ENCODE results near the gene ANKRD52.
"Not testable (repeated sequence)": the region's sequence is repeated elsewhere in the genome, so short reads cannot be mapped to it uniquely, and the experiment has no call there.

The ANKRD52 gene

DNA sequence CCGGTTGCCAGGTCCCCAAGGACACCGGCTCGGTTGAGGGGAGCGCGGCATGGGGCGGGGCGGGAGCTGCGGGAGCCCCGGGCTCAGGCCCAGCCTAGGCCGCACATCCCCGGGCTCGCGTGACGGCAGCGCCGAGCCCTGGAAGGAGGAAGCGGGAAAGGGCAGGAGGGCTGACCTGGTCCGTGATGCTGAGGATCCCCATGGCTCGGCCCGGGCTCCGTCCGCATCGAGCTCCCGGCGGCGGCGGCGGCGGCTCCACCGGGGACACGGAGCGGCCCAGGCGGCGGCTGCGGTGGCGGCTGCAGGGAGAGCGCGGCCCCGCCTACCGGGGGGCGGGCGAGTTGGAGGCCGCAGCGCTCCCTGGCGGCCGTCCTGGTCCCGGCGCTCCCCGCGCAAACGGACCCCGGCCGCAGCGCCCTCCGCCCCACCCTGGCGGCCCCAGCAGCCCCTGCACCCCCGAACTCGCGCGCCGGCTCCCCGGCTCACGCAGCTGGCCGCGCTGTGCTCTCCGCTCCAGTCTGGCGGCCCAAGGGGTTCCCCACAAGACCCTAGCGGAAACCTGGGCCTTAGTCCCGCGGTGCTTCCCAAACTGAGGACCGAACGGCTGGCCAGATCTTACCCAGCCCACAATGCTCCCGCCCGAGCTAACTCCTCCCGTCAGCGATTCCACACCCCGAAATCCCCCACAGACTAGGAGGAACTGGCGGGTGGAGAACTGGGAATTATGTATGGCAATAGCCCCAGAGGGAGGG, at the start of gene ANKRD52:
Gene ANKRD52, minus strand, starts transcription at position 317 of the 752 bp plus-strand sequence. Its CDS starts 115 bp downstream, at position 202.
- peak; percentile 73 for DNase-seq (ENCODE audit: low spot score)

DNA sequence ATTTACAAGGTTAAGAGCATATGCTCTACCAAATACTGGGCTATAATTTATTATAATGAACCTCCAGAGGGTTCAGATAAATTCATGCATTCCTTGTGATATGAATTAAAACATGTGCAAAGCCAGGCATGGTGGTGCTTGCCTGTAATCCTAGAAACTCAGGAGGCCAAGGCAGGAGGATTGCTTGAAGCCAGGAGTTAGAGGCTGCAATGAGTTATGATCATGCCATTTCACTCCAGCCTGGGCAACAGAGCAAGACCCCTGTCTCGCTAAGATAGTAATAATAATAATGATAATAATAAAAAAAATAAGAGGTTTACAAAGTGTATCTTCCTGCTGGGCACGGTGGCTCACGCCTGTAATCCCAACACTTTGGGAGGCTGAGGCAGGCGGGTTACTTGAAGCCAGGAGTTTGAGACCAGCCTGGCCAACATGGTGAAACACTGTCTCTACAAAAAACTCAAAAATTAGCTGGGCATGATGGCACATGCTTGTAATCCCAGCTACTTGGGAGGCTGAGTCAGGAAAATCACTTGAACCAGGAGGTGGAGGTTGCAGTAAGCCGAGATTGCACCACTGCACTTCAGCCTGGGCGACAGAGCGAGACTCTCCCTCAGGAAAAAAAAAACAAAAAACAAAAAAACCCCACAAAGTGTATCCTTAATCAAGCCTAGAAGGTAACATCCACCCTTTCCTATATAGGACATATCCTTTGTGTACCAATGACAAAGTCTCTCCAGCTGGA, 49.2 kb upstream of the ANKRD52 start:
- DNase-seq (ENCODE audit: low spot score), result no peak

DNA sequence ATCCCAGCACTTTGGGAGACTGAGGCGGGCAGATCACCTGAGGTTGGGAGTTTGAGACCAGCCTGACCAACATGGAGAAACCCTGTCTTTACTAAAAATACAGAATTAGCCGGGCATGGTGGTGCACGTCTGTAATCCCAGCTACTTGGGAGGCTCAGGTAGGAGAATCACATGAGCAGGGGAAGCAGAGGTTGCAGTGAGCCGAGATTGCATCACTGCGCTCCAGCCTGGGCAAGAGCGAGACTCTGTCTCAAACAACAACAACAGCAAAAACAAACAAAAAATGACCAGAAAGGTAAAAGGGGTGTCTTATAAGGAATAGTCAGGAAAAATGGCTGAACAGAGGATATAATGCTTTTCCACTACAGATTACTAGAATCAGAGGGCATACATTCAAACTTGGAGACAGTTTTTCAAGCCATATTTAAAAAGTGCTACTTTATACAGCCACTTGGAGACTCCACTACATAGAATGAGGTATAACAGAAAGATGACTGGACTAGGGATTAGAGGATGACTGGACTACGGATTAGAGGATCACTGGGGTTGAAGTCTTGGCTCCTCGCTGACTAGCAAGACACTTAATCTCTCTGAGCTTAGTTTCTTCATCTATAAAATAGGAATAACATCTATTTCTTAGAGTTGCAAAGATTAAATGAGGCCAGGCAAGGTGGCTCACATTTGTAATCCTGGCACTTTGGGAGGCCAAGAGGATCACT, 46.8 kb upstream of the ANKRD52 start:
- DNase-seq (ENCODE audit: low spot score), result no peak

DNA sequence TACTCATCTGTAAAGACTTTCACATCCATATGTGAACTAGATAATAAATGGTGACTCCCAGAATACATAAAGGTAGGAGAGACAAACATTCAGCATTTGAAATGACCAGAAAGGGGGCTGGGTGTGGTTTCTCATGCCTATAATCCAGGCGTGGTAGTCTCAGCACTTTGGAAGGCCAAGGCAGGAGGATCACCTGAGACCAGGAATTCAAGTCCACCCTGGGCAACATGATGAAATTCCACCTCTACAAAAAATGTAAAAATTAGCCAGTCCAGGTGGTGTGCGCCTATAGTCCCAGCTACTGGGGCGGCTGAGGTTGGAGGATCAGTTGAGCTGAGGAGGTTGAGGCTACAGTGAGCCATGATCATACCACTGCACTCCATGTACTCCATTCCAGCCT, 46.1 kb upstream of the ANKRD52 start:
- no peak for DNase-seq (ENCODE audit: low spot score)

DNA sequence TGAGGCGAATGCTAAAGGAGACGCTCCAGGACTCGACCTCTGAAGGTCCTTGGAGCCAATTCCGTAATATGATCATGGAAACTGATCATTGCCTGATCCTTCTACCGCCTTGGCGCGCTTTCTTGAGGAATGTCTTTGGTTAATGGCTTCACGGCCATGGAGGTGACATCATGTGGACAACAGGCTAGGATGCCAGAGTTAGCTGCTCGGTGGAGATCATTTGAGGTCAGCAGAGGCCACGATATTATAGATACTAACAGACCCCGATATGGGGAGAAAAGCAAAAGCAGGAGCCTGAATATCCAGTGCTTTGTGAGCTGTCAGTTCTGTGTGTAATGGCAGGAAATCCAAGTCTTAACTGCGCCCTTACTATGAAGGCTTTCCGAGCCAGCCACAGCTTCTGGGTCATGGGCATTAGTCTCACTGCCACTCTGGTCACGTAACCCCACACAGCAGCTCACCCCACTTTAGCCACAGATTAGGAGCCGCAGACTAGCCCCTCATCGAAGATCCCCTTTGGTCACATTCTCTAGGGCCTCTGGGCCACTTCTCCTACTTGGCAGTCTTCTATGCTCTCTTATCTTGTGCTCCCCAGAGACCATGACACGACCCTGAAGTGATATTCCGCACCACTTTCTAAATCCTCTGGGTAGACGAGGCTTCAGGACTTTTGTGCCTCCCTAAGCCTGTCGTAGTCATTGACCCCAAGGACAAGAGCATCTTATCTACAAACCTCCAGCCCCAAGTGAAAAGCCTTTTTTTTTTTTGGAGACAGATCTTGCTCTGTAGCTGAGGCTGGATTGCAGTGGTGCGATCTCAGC, 42.7 kb upstream of the ANKRD52 start:
- no peak for DNase-seq (ENCODE audit: low spot score)

DNA sequence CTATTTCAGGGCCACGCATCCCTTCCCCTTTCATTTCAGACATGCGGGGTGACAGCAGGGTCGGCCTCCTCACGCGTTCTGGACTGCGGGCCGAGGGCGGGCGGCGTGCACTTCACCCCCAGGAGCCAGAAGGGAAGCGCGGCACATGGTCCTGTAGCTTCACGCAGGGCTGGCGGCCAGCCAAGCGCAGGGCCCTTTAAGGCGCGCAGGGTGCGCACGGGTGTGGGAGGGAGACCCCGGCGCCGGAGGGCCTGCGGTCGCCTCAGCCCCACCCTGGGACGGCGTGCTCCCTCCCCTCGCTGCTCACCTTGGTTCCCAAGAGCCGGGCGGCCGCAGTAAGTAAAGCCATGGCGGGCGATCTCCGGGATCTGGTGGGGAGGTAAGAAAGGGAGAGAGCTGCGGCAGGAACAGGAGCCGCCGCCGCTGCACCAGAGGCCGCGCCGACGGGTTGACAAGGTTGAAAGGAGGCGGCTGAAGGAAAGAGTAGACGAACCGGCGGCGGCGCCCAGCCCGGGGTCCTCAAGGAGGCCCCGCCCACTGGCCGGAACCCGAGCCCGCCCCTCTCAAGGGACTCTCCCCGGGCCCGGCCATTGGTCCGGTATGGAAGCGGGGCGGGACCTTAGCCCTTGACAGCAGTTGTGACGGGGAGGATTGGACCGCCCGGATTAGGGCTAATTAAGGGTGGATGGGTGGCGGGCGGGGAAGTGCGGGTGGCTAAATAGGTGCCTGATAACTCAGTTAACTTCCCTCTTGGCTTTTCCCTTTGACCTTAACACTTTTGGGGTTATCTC, 41.9 kb upstream of the ANKRD52 start, which contains the start of gene CS:
Gene CS, minus strand, starts transcription at position 478 of the 791 bp plus-strand sequence. Its CDS starts 129 bp downstream, at position 349.
- peak; percentile 99 for DNase-seq (ENCODE audit: low spot score)

DNA sequence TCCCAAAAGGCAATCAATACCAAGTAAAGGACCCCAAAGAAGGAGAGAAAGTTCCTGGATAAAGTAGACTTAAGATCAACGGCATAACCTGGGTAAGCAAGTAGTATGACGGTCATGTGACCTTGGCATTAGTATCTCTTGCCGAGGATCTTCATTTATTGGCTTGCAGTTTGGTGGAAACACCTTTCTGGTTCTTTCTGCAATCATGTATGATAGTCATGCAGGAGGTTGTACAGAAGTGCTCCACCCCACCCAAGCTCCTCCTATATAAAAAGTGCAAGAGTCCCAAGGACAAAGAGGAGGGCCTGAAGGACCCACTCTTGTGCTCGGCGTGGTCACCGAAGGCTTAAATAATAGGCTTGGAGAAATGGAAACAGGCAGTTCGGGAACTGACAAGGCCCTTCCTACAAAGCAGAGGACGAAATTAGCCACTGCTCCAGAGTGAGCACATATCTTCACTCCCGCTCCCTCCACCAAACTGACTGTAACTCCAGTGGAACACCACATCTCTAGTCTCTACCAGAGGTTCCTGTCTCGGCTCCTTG, 41.2 kb upstream of the ANKRD52 start:
- peak; percentile 66 for DNase-seq (ENCODE audit: low spot score)

DNA sequence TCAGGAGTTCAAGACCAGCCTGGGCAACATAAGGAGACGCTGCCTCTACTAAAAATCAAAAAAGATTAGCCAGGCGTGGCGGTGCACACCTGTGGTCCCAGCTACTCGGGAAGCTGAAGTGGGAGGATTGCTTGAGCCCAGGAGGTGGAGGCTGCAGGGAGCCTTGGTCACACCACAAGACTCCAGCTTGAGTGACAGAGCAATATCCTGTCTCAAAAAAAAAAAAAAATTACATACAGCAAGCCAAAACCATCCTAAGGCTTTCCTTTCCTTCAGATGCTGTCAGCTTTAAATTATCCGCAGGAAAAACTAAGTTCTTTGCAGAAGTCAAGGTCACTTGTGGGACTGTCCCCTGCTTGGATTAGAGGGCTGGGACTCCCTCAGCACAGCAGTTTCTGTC, 40.6 kb upstream of the ANKRD52 start:
- no peak for DNase-seq (ENCODE audit: low spot score)

DNA sequence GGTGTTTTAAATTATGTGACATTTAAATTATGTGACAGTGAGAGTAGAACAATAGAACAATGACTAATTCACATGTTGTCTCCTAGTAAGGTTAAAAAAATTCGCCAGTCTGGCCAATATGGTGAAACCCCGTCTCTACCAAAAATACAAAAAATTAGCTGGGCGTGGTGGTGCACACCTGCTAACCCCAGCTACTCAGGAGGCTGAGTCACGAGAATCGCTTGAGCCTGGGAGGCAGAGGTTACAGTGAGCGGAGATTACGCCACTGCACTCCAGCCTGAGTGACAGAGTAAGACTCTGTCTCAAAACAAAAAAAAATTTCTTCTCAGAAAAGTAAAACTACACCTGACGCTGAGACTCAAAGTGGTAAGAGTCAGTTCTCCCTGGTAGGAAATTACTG, 39.2 kb upstream of the ANKRD52 start:
- DNase-seq (ENCODE audit: low spot score), result peak; percentile 14

DNA sequence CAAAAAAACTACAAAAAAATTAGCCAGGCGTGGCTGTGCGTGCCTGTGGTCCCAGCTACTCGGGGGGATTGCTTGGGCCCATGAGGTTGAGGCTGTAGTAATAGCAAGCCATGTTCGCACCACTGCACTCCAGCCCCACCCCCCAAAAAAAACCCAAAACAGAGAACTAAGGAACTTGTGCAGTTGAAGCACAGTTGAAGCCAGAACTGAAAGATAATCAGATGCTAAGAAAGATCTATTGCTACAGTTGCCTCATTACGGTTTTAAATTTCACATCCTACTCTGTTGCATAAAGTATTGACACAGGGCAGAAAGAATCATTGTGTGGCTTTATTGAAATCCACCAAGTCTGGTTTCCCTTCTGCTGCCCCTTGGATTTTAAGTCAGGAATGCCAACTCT, 38.1 kb upstream of the ANKRD52 start:
- DNase-seq (ENCODE audit: low spot score), result no peak

DNA sequence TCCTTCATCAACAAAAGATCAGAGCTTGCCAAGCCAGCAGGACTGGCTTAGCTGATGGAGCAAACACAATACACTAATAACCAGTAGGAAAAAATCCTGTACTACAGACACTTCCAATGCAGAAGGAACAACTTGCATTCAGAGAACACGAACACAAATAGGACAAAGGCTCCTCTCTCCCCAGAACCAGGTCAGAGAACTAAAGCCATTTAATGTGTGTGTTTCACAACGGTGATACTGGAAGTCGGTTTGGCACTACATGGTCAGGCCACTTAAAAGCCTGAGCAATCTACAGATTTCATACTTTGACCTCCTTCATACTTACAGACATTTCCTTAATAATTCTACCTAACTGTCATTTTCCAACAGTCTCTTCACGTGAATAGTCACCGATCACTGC, 35.6 kb upstream of the ANKRD52 start:
- no peak for DNase-seq (ENCODE audit: low spot score)

DNA sequence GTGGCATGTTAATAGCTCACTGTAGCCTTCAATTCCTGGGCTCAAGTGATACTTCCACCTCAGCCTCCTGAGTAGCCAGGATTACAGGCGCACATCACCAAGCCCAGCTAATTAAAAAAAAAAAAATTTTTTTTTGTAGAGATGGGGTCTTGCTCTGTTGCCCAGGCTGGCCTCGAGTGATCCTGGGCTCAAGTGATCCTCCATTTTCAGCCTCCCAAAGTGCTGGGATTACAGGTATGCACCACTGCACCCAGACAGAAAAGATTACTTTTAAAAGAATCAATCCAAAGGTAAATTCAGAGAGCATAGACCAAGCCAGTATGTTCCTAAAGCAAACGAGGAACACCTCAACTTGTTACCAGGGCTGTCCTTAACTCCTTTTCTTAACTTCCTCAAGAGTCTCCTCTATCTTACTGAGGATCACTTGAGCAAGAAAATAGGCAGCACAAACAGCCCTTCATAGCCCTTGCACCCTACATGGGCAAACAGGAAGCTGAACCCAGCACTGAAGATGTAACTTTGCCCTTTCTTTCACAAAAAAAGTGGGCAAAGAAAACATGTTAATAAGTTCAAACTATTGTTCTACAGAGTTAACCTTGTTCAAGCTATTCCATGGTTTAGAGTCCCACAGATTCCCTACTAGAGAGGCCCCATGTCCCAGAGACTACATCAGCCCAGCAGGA, 30.7 kb upstream of the ANKRD52 start:
- DNase-seq (ENCODE audit: low spot score), result no peak

DNA sequence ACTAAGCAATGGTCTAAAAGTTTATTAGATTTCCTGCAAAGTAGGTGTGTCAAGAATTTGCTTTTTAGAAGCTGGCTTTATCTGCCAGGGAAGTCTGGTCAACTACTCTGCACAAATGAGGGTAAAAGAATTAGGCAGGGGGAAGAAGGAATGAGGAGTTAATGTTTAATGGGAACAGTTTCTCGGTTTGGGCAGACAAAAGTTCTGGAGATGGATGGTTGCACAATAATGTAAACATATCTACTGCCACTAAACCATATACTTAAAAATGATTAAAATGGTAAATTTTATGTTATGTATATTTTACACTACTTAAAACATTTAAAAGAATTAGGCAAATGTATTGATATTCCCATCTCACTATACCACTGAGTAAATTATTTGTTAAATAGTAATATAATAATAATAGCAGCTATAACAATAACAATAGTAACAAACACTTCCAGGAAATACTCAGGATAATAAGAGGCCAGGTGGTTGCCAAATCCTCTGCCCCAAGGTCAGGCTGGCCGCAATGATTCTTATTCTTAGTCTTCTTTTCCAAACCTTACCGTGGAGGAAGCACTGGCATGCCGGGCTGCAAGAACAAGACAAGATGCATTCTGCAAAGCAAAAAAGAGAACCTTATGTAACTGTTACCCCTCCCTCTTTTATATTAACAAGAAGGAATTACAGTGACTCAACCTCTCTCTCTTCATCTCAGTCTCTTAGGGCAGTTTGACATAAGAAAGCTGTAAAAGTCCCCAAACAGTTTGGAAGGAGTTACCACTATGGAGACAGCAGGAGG, 28.1 kb upstream of the ANKRD52 start:
- no peak for DNase-seq (ENCODE audit: low spot score)

DNA sequence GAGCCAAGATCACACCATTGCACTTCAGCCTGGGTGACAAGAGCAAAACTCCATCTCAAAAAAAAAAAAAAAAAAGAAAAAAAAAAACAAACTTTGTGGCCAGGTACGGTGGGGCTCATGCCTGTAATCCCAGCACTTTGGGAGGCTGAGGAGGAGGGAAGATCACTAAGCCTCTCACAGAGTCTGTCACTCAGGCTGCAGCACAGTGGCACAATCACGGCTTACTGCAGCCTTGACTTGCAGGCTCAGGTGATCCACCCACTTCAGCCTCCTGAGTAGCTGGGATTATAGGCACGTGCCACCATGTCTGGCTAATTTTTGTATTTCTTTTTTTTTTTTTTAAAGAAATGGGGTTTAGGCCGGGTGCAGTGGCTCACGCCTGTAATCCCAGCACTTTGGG, 26.1 kb upstream of the ANKRD52 start:
- DNase-seq (ENCODE audit: low spot score), result not testable (repeated sequence)

DNA sequence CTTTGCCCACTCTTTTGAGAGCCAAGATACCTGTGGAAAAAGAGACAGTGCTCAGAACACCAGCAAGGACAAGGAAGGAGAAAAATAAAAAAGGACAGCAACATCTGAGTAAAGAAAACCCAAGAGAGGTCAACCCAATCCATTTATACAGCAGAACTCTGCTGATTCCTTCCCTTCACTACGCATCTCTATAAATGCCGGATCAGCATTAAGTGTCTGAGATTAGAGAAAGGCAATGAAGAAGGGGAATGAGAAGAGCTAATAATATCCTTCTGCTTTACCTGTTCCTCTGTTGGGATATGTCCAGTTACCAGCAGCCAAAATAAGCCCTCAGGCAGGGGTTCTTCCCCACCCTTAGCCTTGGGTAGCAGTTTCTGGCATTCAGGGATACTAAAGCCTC, 24.4 kb upstream of the ANKRD52 start:
- no peak for DNase-seq (ENCODE audit: low spot score)

DNA sequence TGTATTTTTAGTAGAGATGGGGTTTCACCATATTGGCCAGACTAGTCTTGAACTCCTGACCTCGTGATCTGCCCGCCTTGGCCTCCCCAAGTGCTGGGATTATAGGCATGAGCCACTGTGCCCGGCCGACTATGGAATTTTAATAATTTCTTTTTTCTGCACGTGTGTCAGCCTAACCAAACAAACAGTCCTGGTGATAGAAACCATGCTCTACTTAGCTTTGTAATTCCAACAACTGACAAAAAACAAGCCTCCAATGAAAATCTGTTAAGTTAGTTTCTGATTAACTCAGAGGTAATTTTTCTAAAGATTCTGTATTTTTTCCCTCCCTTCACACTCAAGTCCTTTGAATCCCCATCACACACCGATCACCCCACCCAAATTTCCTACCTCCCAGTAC, 23.8 kb upstream of the ANKRD52 start:
- DNase-seq (ENCODE audit: low spot score), result no peak

DNA sequence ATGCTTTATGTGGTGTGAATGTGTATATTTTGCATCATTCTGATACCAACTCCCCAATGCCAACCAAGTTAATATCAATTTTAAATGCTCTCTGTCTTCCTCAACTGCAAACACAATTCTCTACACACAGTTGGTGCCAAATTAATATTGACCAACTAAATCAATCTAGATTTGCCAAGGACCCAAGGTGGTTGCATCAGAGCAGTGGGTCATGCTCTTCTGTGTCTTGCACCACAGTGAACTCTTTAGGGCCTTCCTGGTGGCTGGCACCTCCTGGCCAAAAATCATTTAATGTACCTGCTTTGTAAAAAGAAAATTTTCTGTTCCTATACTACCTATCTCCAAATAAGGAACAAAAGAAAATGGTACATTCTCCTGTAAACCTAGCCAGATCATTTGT, 22.7 kb upstream of the ANKRD52 start:
- no peak for DNase-seq (ENCODE audit: low spot score)

DNA sequence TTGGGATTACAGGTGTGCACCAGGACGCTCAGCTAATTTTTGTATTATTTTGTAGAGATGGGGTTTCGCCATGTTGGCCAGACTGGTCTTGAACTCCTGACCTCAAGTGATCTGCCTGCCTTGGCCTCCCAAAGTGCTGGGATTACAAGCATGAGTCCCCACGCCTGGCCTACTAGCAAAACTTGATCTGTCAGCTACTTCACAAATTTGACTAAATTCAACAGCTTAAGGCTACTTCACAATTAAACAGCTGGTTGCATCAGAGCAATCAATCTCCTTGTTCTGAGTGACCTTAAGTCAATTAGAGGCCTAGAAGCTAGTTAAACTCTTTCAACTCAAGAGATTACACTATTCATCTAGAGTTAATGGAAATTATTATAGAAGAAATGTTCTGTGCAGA, 20.7 kb upstream of the ANKRD52 start:
- DNase-seq (ENCODE audit: low spot score), result no peak

DNA sequence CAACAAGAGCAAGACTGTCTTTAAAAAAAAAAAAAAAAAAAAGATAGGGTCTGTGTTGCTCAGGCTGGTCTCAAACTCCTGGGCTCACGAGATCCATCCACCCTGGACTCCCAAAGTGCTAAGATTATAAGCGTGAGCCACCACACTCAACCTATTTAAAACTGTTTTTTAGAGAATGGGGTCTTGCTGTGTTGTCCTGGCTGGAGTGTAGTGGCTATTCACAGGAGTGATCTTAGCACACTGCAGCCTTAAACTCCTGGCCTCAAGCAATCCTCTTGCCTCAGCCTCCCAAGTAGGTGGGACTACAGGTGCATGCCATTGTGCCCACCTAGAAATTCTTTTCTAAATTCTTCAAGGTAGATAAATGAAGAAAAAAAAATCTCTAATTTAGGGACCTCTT, 16.1 kb upstream of the ANKRD52 start:
- DNase-seq (ENCODE audit: low spot score), result no peak
